ENCODE results near the gene SUGCT. TPM values are rescaled to one million over a fixed set of nuclear protein-coding genes. Genes with fewer than 3 reads are reported as not detected.

SUGCT gene
- total and polyA plus RNA-seq, 9 of the 15 experiments (the other 6 are each of a cell fraction or from before 2014, with no cell fraction given), result 0.58 to 2.5 (median 1.4) TPM

Small RNA genes within 50 kb of the gene (small RNA-seq; reads per million reads assigned to genes)
- gene AC006023.1, result not detected
- gene AC006023.2, result not detected

Other genes starting within 250 kb of the SUGCT start
- 26.3 and 29.3 TPM in 2 replicates for gene CDK13, start 184.7 kb upstream of the SUGCT start, total RNA-seq (2014; rRNA removed)
- 38.1 and 45.7 TPM in 2 replicates for gene CDK13, start 184.7 kb upstream of the SUGCT start, total RNA-seq (2014; rRNA removed; fragmentation: Illumina TruSeq; extraction: Trizol)
- gene CDK13, start 184.7 kb upstream of the SUGCT start, total RNA-seq (2015; rRNA removed; fragmentation: Illumina TruSeq; extraction: Trizol), result 43.2 and 46.1 TPM in 2 replicates
- gene CDK13, start 184.7 kb upstream of the SUGCT start, total RNA-seq (2021), result 30.4 and 32.4 TPM in 2 replicates
- 32.8 and 35.3 TPM in 2 replicates for gene CDK13, start 184.7 kb upstream of the SUGCT start, polyA plus RNA-seq (2011; rRNA removed)
- gene CDK13, start 184.7 kb upstream of the SUGCT start, polyA plus RNA-seq (2014; fragmentation: Illumina TruSeq; extraction: Trizol), result 31.7 and 37.3 TPM in 2 replicates
- 10 to 100 TPM in 1 of 2 experiments, 1 to 10 TPM in 1; 9.8 to 12.4 TPM for gene CDK13, start 184.7 kb upstream of the SUGCT start, polyA plus RNA-seq (2014; fragmentation: Nextera tagmentation; extraction: Ambion mirVana)
- 16.7 and 16.9 TPM in 2 replicates for gene CDK13, start 184.7 kb upstream of the SUGCT start, polyA plus RNA-seq (2014; rRNA removed)
- gene MPLKIP, start 383 bp upstream of the SUGCT start, total RNA-seq (2014; rRNA removed), result 97.1 and 107 TPM in 2 replicates
- gene MPLKIP, start 383 bp upstream of the SUGCT start, total RNA-seq (2014; rRNA removed; fragmentation: Illumina TruSeq; extraction: Trizol), result 44.2 and 46.9 TPM in 2 replicates
- gene MPLKIP, start 383 bp upstream of the SUGCT start, total RNA-seq (2015; rRNA removed; fragmentation: Illumina TruSeq; extraction: Trizol), result 40.6 and 41.5 TPM in 2 replicates
- gene MPLKIP, start 383 bp upstream of the SUGCT start, total RNA-seq (2021), result 81.5 and 93.0 TPM in 2 replicates
- gene MPLKIP, start 383 bp upstream of the SUGCT start, polyA plus RNA-seq (2011; rRNA removed), result 53.9 and 75.6 TPM in 2 replicates
- 26.3 and 41.4 TPM in 2 replicates for gene MPLKIP, start 383 bp upstream of the SUGCT start, polyA plus RNA-seq (2014; fragmentation: Illumina TruSeq; extraction: Trizol)
- 10 to 100 TPM in 1 of 2 experiments, 1 to 10 TPM in 1; 5.6 to 12.3 TPM for gene MPLKIP, start 383 bp upstream of the SUGCT start, polyA plus RNA-seq (2014; fragmentation: Nextera tagmentation; extraction: Ambion mirVana)
- 121 and 127 TPM in 2 replicates for gene MPLKIP, start 383 bp upstream of the SUGCT start, polyA plus RNA-seq (2014; rRNA removed)

All from K562 (cell line).